WERI-Rb-1 (cell line): ENCODE data around the gene SPATA22.

Experiments used
- DNase-seq: peaks from one replicate; pipeline ENCODE4 v3.0.0-alpha.2; 2020
- H3K27ac ChIP-seq: fragments of 250-450 bp; sonication (Bioruptor Pico); 2 replicates; pipeline ENCODE4 v1.5.1; 2020; ENCODE audit warnings: mild to moderate bottlenecking, moderate library complexity
- H3K27me3 ChIP-seq: fragments of 250-450 bp; sonication (Bioruptor Pico); 2 replicates; pipeline ENCODE4 v1.5.1; 2021; ENCODE audit warnings: mild to moderate bottlenecking, low read depth, moderate library complexity; ENCODE audit not compliant: insufficient read depth, severe bottlenecking
- H3K36me3 ChIP-seq: fragments of 250-450 bp; sonication (Bioruptor Pico); 2 replicates; pipeline ENCODE4 v1.5.1; 2020; ENCODE audit warnings: mild to moderate bottlenecking, moderate library complexity
- H3K4me3 ChIP-seq: 2 replicates; pipeline ENCODE4 v1.5.1; 2011; ENCODE audit warnings: low read depth, mild to moderate bottlenecking, control low read depth, low read length
- H3K9me3 ChIP-seq: fragments of 250-450 bp; sonication (Bioruptor Pico); 2 replicates; pipeline ENCODE4 v1.5.1; 2021; ENCODE audit warnings: mild to moderate bottlenecking, moderate library complexity; ENCODE audit not compliant: severe bottlenecking
- CTCF ChIP-seq: IDR thresholded peaks from 2 replicates; pipeline ENCODE4 v1.5.1; 2011; ENCODE audit warnings: low read depth, mild to moderate bottlenecking, control low read depth, inconsistent platforms, low read length

The SPATA22 gene

GRCh38 chr17:3511852-3512504, 40.4 kb upstream of the SPATA22 start:
- no peak for TF ChIP-seq CTCF
- H3K36me3 ChIP-seq, result no peaks in the 10 kb centered on the region
- H3K27me3 ChIP-seq, result peaks cover 4% of the 10 kb centered on the region
- no peak for DNase-seq
- H3K9me3 ChIP-seq, result no peaks in the 10 kb centered on the region
- H3K4me3 ChIP-seq, result no peak overlapping the region
- H3K27ac ChIP-seq, result no peak overlapping the region

- no peaks in the 10 kb centered on the region for H3K36me3 ChIP-seq
- no peak for TF ChIP-seq CTCF
Observed at GRCh38 chr17:3510090-3510489, 38.5 kb upstream of the SPATA22 start.

GRCh38 chr17:3507869-3508268, 36.2 kb upstream of the SPATA22 start:
- no peak for DNase-seq
- Histone ChIP-seq H3K4me3 (no peak overlapping the region), H3K9me3 (no peaks in the 10 kb centered on the region), H3K36me3 (no peaks in the 10 kb centered on the region), H3K27ac (no peak overlapping the region), H3K27me3 (peaks cover 4% of the 10 kb centered on the region)
- no peak for TF ChIP-seq CTCF

More at GRCh38 chr17:3510090-3510489, 38.5 kb upstream of the SPATA22 start:
- Histone ChIP-seq H3K9me3 (no peaks in the 10 kb centered on the region), H3K4me3 (no peak overlapping the region), H3K27ac (no peak overlapping the region), H3K27me3 (peaks cover 4% of the 10 kb centered on the region)
- no peak for DNase-seq

- no peaks in the 10 kb centered on the region for H3K9me3 ChIP-seq
- no peak overlapping the region for H3K4me3 ChIP-seq
- H3K27ac ChIP-seq, result no peak overlapping the region
- no peaks in the 10 kb centered on the region for H3K36me3 ChIP-seq
- TF ChIP-seq CTCF, result no peak
- DNase-seq, result no peak
- H3K27me3 ChIP-seq, result peaks cover 4% of the 10 kb centered on the region
Observed at GRCh38 chr17:3507071-3507470, 35.5 kb upstream of the SPATA22 start.

- no peaks in the 10 kb centered on the region for H3K36me3 ChIP-seq
- H3K9me3 ChIP-seq, result no peaks in the 10 kb centered on the region
- H3K4me3 ChIP-seq, result no peak overlapping the region
- DNase-seq, result no peak
- TF ChIP-seq CTCF, result no peak
- no peak overlapping the region for H3K27ac ChIP-seq
- peaks cover 4% of the 10 kb centered on the region for H3K27me3 ChIP-seq
Observed at GRCh38 chr17:3506054-3506453, 34.4 kb upstream of the SPATA22 start.

- no peak for DNase-seq
- H3K36me3 ChIP-seq, result no peaks in the 10 kb centered on the region
- no peak for TF ChIP-seq CTCF
- H3K27ac ChIP-seq, result no peak overlapping the region
- peaks cover 4% of the 10 kb centered on the region for H3K27me3 ChIP-seq
- H3K9me3 ChIP-seq, result peaks cover 3% of the 10 kb centered on the region
- no peak overlapping the region for H3K4me3 ChIP-seq
Observed at GRCh38 chr17:3505008-3505407, 33.4 kb upstream of the SPATA22 start.
